Left ventricle myocardium inferior (tissue), 1 donor: ENCODE measurements around the gene DHX16. TPM values are rescaled to one million over a fixed set of nuclear protein-coding genes. Genes with fewer than 3 reads are reported as not detected.

ENCODE experiments used
- DNase-seq: peaks from one replicate; pipeline ENCODE4 v3.0.0-alpha.2; 2020
- H3K27ac ChIP-seq: fragments of 200-600 bp; replicated peaks from 2 replicates; pipeline ENCODE4 v1.8.0; 2021
- H3K27me3 ChIP-seq: fragments of 200-600 bp; 2 replicates; pipeline ENCODE4 v1.8.0; 2021; ENCODE audit warnings: low read depth
- H3K36me3 ChIP-seq: fragments of 200-600 bp; 2 replicates; pipeline ENCODE4 v1.8.0; 2021
- H3K4me1 ChIP-seq: fragments of 200-600 bp; 2 replicates; pipeline ENCODE4 v1.8.0; 2021
- H3K4me3 ChIP-seq: fragments of 200-600 bp; 2 replicates; pipeline ENCODE4 v1.8.0; 2021; ENCODE audit warnings: mild to moderate bottlenecking, moderate library complexity
- H3K9me3 ChIP-seq: fragments of 200-600 bp; replicated peaks from 2 replicates; pipeline ENCODE4 v1.8.0; 2021
- CTCF ChIP-seq: fragments of 200-600 bp; IDR thresholded peaks from 2 replicates; pipeline ENCODE4 v1.8.0; 2021; ENCODE audit warnings: antibody characterized with exemption, mild to moderate bottlenecking, borderline replicate concordance
- intact Hi-C: fragments of 100-400 bp; cut with micrococcal nuclease; formaldehyde crosslinking; loops from one replicate; pipeline ENCODE4 v1.11.0; 2022
- total RNA-seq: library from RNA; stranded (reverse); fragmentation: NEBNext Ultra II Directional; extraction: Animal tissue kit (Norgen Biotek cat#: 25700); gene quantifications from one replicate; pipeline ENCODE4 v1.2.1, GENCODE V29; 2021
- donor health status: DM: no; HTN: yes; CAD: no; lungs with severe emphysema.

The DHX16 gene
- total RNA-seq, 1 donor from 2014 or later: 22.1 TPM

GRCh38 chr6:30625511-30625910 lies 47.3 kb downstream of the DHX16 start:
- no peaks in the 10 kb centered on the region for H3K9me3 ChIP-seq
- H3K4me1 ChIP-seq: peaks cover 16% of the 10 kb centered on the region
- no peaks in the 10 kb centered on the region for H3K27me3 ChIP-seq
- no peak overlapping the region for H3K4me3 ChIP-seq
- intact Hi-C loops: no loop called here
- no peak for DNase-seq
- H3K27ac ChIP-seq: no peak overlapping the region
- no peak for TF ChIP-seq CTCF
- H3K36me3 ChIP-seq: peaks cover 72% of the 10 kb centered on the region

- H3K36me3 ChIP-seq: peaks cover 69% of the 10 kb centered on the region
- H3K9me3 ChIP-seq: no peaks in the 10 kb centered on the region
- intact Hi-C loops: no loop called here
- no peak for DNase-seq
- TF ChIP-seq CTCF: no peak
- H3K27me3 ChIP-seq: no peaks in the 10 kb centered on the region
- peaks cover 38% of the 10 kb centered on the region for H3K4me1 ChIP-seq
- H3K4me3 ChIP-seq: peak overlapping the region; percentile 94
- no peak overlapping the region for H3K27ac ChIP-seq
These were observed 53.2 kb downstream of the DHX16 start for GRCh38 chr6:30619561-30619960.

- DNase-seq: no peak
- H3K4me3 ChIP-seq: peak overlapping the region; percentile 94
- no peaks in the 10 kb centered on the region for H3K27me3 ChIP-seq
- peaks cover 57% of the 10 kb centered on the region for H3K36me3 ChIP-seq
- peaks cover 50% of the 10 kb centered on the region for H3K4me1 ChIP-seq
- peak overlapping the region; percentile 94 for H3K27ac ChIP-seq
- no peak for TF ChIP-seq CTCF
- intact Hi-C loops: no loop called here
- H3K9me3 ChIP-seq: no peaks in the 10 kb centered on the region
These were observed 54.5 kb downstream of the DHX16 start for GRCh38 chr6:30618270-30618797.

GRCh38 chr6:30617565-30618269 lies 55.1 kb downstream of the DHX16 start, which contains the start of gene MRPS18B:
Gene MRPS18B (plus strand): TSS chr6:30617840. CDS start chr6:30617866, 26 bp downstream.
- peak within 1 kb of the TSS; percentile 94 for H3K27ac ChIP-seq
- peak; percentile 98 for DNase-seq
- H3K27me3 ChIP-seq: no peaks in the 10 kb centered on the region
- peaks cover 50% of the 10 kb centered on the region for H3K36me3 ChIP-seq
- peak within 1 kb of the TSS; percentile 94 for H3K4me3 ChIP-seq
- intact Hi-C loops: no loop called here
- no peaks in the 10 kb centered on the region for H3K9me3 ChIP-seq
- peaks cover 56% of the 10 kb centered on the region for H3K4me1 ChIP-seq
- no peak for TF ChIP-seq CTCF

GRCh38 chr6:30616811-30617564 lies 55.8 kb downstream of the DHX16 start, which contains the start of gene PPP1R10:
Gene PPP1R10 (minus strand): TSS chr6:30617243. CDS start chr6:30609944, 7,299 bp downstream.
- TF ChIP-seq CTCF: no peak
- H3K4me3 ChIP-seq: peak within 1 kb of the TSS; percentile 94
- no peaks in the 10 kb centered on the region for H3K27me3 ChIP-seq
- intact Hi-C loops: no loop called here
- peak; percentile 97 for DNase-seq
- peak within 1 kb of the TSS; percentile 94 for H3K27ac ChIP-seq
- no peaks in the 10 kb centered on the region for H3K9me3 ChIP-seq
- peaks cover 43% of the 10 kb centered on the region for H3K36me3 ChIP-seq
- H3K4me1 ChIP-seq: peaks cover 64% of the 10 kb centered on the region
